Measurements from ENCODE around the gene FHAD1. TPM values are rescaled to one million over a fixed set of nuclear protein-coding genes. Genes with fewer than 3 reads are reported as not detected.

FHAD1 gene
- total RNA-seq, 2 experiments from 2014 or later: not detected

DNA sequence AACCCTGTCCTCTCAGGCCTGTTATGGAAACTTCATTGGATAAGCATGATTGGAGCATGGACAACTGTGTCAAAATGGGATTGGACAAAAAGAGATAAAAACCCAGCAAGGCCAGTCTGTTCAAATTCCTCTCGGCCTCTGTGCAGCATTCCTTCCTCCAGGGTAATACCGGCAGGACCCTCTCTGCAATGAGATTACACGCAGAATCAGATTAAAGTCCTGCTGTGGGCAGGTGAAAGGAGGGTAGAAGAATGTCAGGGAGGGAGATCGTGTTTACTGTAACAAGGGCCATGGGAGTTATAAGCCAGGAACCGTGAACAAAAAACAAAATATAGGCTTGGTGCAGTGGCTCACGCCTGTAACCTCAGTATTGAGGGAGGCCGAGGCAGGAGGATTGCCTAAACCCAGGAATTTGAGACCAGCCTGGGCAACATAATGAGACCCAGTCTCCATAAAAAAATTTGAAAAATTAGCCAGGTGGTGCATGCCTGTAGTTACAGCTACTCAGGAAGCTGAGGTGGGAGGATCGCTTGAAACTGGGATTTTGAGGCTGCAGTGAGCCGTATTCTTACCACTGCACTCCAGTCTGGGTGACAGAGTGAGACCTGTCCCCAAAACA, 157.0 kb downstream of the FHAD1 start:
- peaks cover 7% of the 10 kb centered on the region; the same call in 1 of the 2 replicates for H3K9me3 ChIP-seq (ENCODE audit: low read length)
- ChIA-PET CTCF (ENCODE audit: unreplicated experiment) (no interaction called here), POLR2A (no interaction called here)
- no peak overlapping the region for H3K4me3 ChIP-seq (ENCODE audit: low read depth, low read length, poor library complexity, severe bottlenecking)
- no peaks in the 10 kb centered on the region for H3K36me3 ChIP-seq (ENCODE audit: insufficient read depth, low read length)
- no peaks in the 10 kb centered on the region for H4K20me1 ChIP-seq (ENCODE audit: insufficient read depth, low read length)
- peaks cover 23% of the 10 kb centered on the region for H3K4me1 ChIP-seq (ENCODE audit: insufficient read depth, low read length, poor library complexity, severe bottlenecking)
- no peaks in the 10 kb centered on the region for H3K79me2 ChIP-seq (ENCODE audit: insufficient read depth, low read depth, low read length)
- DNase-seq (ENCODE audit: low spot score): no peak
- H3K27ac ChIP-seq (ENCODE audit: low read depth, low read length, poor library complexity, severe bottlenecking): no peak overlapping the region
- no peak overlapping the region for H2AFZ ChIP-seq (ENCODE audit: low read length)
- no peaks in the 10 kb centered on the region for H3K9me2 ChIP-seq (ENCODE audit: insufficient read depth, low read length)
- TF ChIP-seq, protein P1, sequence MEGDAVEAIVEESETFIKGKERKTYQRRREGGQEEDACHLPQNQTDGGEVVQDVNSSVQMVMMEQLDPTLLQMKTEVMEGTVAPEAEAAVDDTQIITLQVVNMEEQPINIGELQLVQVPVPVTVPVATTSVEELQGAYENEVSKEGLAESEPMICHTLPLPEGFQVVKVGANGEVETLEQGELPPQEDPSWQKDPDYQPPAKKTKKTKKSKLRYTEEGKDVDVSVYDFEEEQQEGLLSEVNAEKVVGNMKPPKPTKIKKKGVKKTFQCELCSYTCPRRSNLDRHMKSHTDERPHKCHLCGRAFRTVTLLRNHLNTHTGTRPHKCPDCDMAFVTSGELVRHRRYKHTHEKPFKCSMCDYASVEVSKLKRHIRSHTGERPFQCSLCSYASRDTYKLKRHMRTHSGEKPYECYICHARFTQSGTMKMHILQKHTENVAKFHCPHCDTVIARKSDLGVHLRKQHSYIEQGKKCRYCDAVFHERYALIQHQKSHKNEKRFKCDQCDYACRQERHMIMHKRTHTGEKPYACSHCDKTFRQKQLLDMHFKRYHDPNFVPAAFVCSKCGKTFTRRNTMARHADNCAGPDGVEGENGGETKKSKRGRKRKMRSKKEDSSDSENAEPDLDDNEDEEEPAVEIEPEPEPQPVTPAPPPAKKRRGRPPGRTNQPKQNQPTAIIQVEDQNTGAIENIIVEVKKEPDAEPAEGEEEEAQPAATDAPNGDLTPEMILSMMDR (conservative IDR thresholded peaks at IDR 0.05; ENCODE audit: low read length): no peak
- TF ChIP-seq EZH2phosphoT487 (IDR thresholded peaks at IDR 0.05; ENCODE audit: borderline replicate concordance, low read depth, low read length): no peak
- intact Hi-C loops (cut with micrococcal nuclease; ENCODE audit: unreplicated experiment): no loop called here
- BruUV-seq (replicated peaks): no TSS peak
- H3K4me2 ChIP-seq (ENCODE audit: low read length): no peak overlapping the region

DNA sequence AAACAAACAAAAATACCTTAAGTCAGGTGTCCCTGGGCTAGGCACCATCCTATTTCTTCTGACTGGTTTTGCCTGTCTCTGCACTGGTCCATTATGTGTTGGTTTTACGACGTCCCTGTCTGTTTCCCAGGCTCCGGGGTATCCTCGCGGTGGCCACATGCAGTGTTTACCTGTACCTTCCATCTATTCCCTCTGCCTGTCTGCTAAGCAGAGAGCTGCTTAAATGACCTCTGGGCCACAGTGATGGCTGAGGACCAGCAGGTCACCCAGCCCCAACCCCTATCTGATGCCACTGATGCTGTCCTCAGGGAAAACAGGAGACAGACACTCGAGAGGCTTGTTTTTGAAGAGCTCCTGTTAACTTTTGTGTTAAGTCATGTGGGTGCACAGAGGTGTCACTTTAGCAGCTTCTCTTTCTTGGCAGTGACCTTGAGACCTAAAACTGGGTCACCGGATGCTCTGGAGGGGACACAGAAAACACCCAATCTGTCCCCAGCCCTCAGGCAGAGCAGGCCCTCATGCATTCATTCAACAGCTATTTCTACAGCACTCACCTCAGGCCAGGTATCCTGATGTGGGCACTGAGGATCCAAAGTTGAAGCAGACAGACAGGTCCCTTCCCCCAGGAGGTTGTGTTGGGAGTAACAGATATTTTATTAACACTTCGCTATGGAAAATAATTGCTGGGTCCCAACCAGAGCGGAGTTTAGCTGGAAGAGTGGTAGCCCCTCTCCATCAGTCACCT, 158.3 kb downstream of the FHAD1 start:
- Histone ChIP-seq H3K36me3 (ENCODE audit: insufficient read depth, low read length) (no peaks in the 10 kb centered on the region), H3K4me2 (ENCODE audit: low read length) (no peak overlapping the region), H3K9me3 (ENCODE audit: low read length) (no peaks in the 10 kb centered on the region), H2AFZ (ENCODE audit: low read length) (no peak overlapping the region), H3K9me2 (ENCODE audit: insufficient read depth, low read length) (no peaks in the 10 kb centered on the region), H3K4me3 (ENCODE audit: low read depth, low read length, poor library complexity, severe bottlenecking) (no peak overlapping the region), H3K27ac (ENCODE audit: low read depth, low read length, poor library complexity, severe bottlenecking) (no peak overlapping the region), H3K79me2 (ENCODE audit: insufficient read depth, low read depth, low read length) (peaks cover under 1% of the 10 kb centered on the region; the same call in 1 of the 2 replicates), H4K20me1 (ENCODE audit: insufficient read depth, low read length) (no peaks in the 10 kb centered on the region), H3K4me1 (ENCODE audit: insufficient read depth, low read length, poor library complexity, severe bottlenecking) (peaks cover 26% of the 10 kb centered on the region)
- ChIA-PET CTCF (ENCODE audit: unreplicated experiment) (no interaction called here), POLR2A (interaction anchor here (0.5 to 1.0 kb wide), 3 partner anchors 41 to 356 kb away, joined by 3 read pairs; no protein-coding TSS in a partner anchor)
- intact Hi-C loops (cut with micrococcal nuclease; ENCODE audit: unreplicated experiment): no loop called here
- no peak for DNase-seq (ENCODE audit: low spot score)
- TF ChIP-seq, protein P1 (conservative IDR thresholded peaks at IDR 0.05; ENCODE audit: low read length): no peak
- TF ChIP-seq EZH2phosphoT487 (IDR thresholded peaks at IDR 0.05; ENCODE audit: borderline replicate concordance, low read depth, low read length): no peak
- no TSS peak for BruUV-seq (replicated peaks)
